ENCODE measurements around the gene PRSS36. TPM values are rescaled to one million over a fixed set of nuclear protein-coding genes. Genes with fewer than 3 reads are reported as not detected.
"Not testable (repeated sequence)": the region's sequence is repeated elsewhere in the genome, so short reads cannot be mapped to it uniquely, and the experiment has no call there.

Gene PRSS36
- total RNA-seq, 2 donors from 2014 or later, result 1.3 to 1.9 TPM

DNA sequence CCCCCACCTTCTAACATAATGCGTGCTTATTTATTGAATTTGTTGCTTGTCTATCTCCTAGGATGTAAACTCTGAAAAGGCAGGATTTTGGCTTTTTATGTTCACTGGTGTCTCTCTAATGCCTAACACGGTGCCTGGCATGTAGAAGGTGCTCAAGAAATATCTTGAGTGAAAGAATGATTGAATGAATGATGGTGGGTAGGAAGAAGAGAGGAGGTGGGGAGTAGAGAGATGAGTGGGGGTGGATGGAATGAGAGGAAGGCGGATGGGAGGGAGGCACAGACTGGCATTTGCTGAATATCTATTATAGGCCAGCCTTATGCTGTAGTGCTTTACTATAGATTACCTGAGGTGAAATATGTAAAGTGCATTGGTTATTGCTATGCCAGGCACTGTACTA, 2.3 kb downstream of the PRSS36 start:
- Histone ChIP-seq H3K27me3 (peaks cover 0 to 7% of the 10 kb centered on the region in 2 donors), H3K4me1 (peaks cover 0 to 11% of the 10 kb centered on the region in 2 donors), H3K4me3 (no peak overlapping the region), H3K36me3 (no peaks in the 10 kb centered on the region), H3K9me3 (no peaks in the 10 kb centered on the region), H3K27ac (no peak overlapping the region)
- no peak for DNase-seq (ENCODE audit: low spot score)
- TF ChIP-seq CTCF (IDR thresholded peaks at IDR 0.05), result no peak

- no peaks in the 10 kb centered on the region for H3K9me3 ChIP-seq
- no peak overlapping the region for H3K27ac ChIP-seq
- H3K4me3 ChIP-seq, result no peak overlapping the region
- H3K27me3 ChIP-seq, result peaks cover 0 to 7% of the 10 kb centered on the region in 2 donors
- DNase-seq (ENCODE audit: low spot score), result no peak
- H3K36me3 ChIP-seq, result no peaks in the 10 kb centered on the region
- peaks cover 0 to 26% of the 10 kb centered on the region in 2 donors for H3K4me1 ChIP-seq
- TF ChIP-seq CTCF (IDR thresholded peaks at IDR 0.05), result no peak
These were observed 4.4 kb downstream of the PRSS36 start for GRCh38 chr16:31145398-31145990.

DNA sequence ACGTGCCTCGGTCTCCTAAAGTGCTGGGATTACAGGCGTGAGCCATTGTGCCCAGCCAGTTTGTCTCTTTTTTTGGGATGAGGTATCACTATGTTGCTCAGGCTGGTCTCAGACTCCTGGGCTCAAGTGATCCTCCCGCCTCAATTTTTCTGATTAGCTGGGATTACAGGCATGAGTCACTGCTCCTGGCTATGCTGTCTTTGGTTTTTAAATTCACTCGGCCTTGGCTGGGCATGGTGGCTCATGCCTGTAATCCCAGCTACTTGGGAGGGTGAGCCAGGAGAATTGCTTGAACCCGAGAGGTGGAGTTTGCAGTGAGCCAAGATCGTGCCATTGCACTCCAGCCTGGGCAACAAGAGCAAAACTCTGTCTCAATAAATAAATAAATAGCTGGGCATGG, 5.4 kb downstream of the PRSS36 start:
- not testable (repeated sequence) for DNase-seq (ENCODE audit: low spot score); H3K27me3 ChIP-seq
- peaks cover 0 to 26% of the 10 kb centered on the region in 2 donors for H3K4me1 ChIP-seq

DNA sequence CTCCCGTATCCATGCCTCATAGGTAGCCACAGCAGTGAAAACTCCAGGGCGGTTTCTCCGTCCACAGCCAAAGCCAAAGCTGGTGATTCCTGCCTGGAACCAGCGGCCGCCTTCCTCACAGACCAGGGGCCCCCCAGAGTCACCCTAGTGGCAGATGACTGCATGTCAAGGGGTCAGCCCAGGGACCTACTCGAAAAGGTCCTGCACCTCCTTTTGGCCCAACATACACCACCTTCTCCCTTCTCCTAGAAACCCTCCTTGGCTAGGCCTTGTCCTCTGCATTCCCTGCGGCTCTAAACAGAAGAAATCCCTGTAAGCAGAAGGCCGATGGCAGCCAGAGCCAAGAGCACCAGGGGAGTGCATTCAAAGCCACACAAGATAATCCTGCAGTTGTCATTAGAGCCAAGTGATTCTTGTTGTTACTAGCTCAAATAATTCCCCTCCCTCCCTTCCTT, 6.1 kb downstream of the PRSS36 start:
- Histone ChIP-seq H3K4me1 (peaks cover 0 to 31% of the 10 kb centered on the region in 2 donors), H3K9me3 (no peaks in the 10 kb centered on the region), H3K4me3 (no peak overlapping the region), H3K27me3 (peaks cover 0 to 7% of the 10 kb centered on the region in 2 donors), H3K36me3 (no peaks in the 10 kb centered on the region), H3K27ac (no peak overlapping the region)
- no peak for DNase-seq (ENCODE audit: low spot score)
- no peak for TF ChIP-seq CTCF (IDR thresholded peaks at IDR 0.05)

More for the DNA sequence above, 5.4 kb downstream of the PRSS36 start:
- not testable (repeated sequence) for H3K4me3 ChIP-seq, H3K9me3 ChIP-seq, H3K36me3 ChIP-seq, H3K27ac ChIP-seq

GRCh38 chr16:31143011-31143693, 6.7 kb downstream of the PRSS36 start:
- peaks cover 0 to 3% of the 10 kb centered on the region in 2 donors for H3K27me3 ChIP-seq
- H3K4me1 ChIP-seq, result peaks cover 0 to 32% of the 10 kb centered on the region in 2 donors
- H3K27ac ChIP-seq, result peak overlapping the region; percentile 62 to 70
- no peaks in the 10 kb centered on the region for H3K36me3 ChIP-seq
- TF ChIP-seq CTCF (IDR thresholded peaks at IDR 0.05), result no peak
- peak overlapping the region in 1 of 2 donors; percentile 60 for H3K4me3 ChIP-seq
- H3K9me3 ChIP-seq, result no peaks in the 10 kb centered on the region
- no peak for DNase-seq (ENCODE audit: low spot score)

GRCh38 chr16:31142109-31143010, 7.5 kb downstream of the PRSS36 start:
- peak; percentile 98 to 99 for TF ChIP-seq CTCF (IDR thresholded peaks at IDR 0.05)
- Histone ChIP-seq H3K9me3 (no peaks in the 10 kb centered on the region), H3K27ac (peak overlapping the region; percentile 70 to 75), H3K4me1 (peaks cover 0 to 30% of the 10 kb centered on the region in 2 donors), H3K36me3 (no peaks in the 10 kb centered on the region), H3K4me3 (peak overlapping the region; percentile 45 to 60), H3K27me3 (no peaks in the 10 kb centered on the region)
- DNase-seq (ENCODE audit: low spot score), result peak; percentile 98
